Muscle of arm (tissue), 12 donors: ENCODE results near the gene CEP41. TPM values are rescaled to one million over a fixed set of nuclear protein-coding genes. Genes with fewer than 3 reads are reported as not detected.
"Not testable (repeated sequence)": the region's sequence is repeated elsewhere in the genome, so short reads cannot be mapped to it uniquely, and the experiment has no call there.

Source experiments
- DNase-seq: peaks from one replicate; pipeline ENCODE4 v3.0.0-alpha.2; 2013
- polyA plus RNA-seq, 12 donors: library from polyadenylated mRNA; unstranded; fragments of 120-200 nt; gene quantifications; one replicate each; pipeline ENCODE4 v1.2.1, GENCODE V29; 2013; ENCODE audit not compliant: insufficient read length in 12 of 12

CEP41 gene
- polyA plus RNA-seq, 12 donors: 20.4 to 234 (median 23.7) TPM

DNA sequence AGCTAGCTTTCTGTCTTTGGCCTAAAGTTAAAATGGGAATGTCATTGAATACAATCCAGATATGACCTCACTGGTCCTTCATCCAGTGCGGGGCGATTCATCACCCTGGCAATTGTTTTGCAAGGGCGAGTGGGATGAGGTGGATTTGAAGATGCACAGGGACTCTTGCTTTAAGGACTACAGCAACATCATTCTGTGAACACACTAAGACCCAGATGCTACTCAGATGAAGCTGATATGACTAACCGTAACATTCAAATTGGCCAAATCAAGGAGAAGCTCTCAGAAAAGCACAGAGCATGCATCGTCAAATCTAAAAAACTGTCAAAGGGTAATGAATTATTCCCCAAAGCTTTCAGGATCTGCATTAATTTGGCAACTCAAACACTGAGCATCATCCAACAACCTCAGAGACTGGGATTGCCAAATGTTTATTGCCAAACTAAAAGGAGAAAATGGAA, 47.7 kb downstream of the CEP41 start:
- DNase-seq: peak; percentile 77

DNA sequence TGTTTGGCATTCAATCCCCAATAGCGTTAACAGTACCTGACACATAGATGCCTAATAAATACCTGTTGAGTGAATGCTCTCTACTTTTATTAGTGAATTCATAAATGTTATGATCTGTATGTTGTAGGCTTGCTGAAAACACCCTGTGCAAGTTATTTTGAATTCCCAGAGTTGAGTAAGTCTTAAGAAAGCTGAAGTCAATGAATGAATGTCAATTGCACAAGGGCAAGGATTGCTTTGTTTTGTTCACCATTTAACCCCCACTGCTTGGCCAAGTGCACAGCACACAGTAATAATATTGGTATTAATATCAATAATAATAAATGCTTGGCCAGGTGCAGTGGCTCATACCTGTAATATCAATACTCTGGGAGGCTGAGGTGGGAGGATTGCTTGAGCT, 50.3 kb downstream of the CEP41 start:
- no peak for DNase-seq

DNA sequence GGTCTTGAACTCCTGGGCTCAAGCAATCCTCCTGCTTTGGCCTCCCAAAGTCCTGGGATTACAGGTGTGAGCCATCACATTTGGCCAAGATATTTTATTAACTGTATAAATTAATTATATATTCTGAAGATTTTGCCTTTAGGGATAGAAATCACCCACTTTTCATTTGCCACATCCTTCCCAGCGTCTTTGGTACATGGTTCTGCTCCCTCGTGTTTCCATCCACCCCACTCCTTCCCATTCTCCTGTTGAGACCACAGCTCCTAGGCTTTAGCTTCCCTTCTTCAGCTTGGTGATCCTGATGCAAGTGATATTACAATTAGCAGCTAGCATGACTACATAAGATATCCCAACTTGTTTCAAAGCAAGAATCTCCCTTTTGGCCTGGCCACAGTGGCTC, 52.1 kb downstream of the CEP41 start:
- DNase-seq: no peak

DNA sequence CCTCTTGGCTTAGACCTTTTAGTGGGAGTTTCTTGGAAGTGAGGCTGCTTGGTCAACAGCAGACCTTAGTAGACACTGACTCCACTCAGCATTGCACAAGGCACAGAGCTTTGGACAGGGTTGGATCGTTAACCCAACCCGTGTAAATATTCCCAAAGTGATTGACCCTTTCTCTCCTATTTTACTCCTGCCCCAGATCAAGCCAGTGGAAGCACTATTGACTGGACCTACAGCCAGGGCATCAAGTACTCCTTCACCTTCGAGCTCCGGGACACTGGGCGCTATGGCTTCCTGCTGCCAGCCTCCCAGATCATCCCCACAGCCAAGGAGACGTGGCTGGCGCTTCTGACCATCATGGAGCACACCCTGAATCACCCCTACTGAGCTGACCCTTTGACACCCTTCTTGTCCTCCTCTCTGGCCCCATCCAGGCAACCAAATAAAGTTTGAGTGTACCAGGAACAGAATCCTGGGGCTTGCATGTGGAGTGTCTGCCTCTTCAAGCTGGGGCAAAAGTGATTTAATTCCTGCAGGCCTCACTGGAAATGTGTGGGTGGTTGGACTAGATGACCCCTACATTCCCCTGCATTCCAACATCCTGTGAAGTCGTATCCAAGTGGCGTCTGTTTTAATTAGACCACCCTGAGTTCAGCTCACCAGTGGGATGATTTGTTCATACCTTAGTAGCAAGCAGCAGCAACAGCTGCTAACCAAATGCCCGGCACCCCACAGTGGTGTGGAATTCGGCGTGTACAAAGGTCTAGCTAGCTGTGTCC, 53.0 kb downstream of the CEP41 start:
- DNase-seq: no peak

DNA sequence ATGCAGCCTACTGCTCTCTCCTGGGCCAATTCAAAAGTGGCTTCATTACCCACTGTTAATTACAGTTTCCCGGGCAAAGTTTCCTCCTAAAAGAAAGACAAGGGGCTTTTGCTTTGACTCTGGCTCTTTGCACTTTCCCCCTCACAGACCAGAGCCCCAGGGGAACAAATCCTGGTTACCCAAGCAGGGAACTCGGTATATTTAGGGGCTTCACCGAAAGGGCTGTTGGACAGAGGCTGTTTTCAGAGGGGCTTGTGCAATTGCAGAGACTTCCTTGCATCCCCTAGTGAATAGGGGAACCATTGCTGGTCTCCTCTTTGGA, 53.5 kb downstream of the CEP41 start:
- no peak for DNase-seq

DNA sequence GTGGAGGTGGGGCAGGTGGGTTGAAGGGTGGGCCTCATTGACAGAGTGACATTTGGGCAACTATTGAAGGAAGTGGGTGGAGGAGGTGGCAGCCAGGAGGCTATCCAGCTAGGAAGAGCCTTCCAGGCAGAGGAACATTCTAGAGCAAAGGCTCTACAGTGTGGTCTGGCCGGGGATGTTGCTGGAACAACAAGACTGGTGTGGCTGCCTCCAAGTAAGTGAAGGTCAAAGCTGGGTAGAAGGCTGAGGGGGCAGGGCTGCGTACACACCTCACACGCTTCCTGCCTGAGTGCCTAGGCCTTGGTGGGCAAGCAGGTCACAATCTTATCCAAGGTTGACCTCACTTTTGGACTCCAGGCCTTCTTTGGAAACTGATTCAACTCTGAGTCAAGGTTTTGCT, 53.9 kb downstream of the CEP41 start:
- no peak for DNase-seq

DNA sequence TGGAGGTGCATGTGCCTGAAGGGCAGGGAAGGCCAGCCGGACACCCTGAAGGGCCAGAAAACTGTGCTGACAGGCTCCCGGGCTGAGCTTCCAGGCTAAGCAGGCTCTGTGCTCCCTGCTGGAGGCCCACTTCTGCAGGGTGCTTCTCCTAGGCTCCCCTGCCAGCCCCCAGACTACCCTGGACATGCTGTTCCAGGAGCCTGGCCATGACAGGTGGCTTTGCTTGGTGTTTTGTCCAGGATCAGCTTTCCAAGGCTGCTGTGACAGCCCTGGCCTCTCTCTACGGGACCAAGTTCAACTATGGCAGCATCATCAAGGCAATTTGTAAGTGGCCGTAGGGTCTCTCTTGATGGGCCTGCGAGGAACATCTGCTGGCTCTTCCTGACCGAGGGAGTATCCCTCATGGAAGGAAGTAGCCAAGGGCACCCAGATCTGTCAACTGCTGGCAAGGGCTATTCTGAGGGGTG, 55.2 kb downstream of the CEP41 start:
- no peak for DNase-seq

DNA sequence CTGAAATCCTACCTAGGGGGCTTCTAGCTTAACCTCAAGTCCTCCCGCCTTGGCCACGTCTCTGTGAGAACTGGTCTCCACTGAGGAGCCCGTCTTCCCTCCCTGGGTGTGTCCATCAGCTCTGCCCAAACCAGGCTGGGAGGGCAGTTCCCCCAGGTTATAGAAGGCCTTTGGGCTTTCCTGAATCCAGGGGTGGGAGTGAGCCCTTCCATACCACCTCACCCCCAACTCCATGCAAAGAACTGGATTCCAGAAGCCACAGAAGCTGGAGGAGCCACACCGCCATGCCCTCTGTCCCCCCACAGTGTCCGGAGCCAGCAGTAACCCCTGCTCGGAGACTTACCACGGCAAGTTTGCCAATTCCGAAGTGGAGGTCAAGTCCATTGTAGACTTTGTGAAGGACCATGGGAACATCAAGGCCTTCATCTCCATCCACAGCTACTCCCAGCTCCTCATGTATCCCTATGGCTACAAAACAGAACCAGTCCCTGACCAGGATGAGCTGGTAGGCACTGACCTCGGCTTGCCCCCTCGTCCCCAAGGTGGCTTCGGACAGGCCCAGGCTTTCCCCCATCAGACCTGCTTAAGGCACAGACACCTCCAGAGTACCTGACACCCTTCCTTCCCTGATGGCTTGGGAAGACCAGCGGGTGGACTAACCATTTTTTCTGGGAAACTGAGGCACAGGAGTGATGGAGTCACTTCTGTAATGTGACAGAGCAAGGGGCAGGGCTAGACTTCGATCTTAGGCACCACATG, 55.8 kb downstream of the CEP41 start:
- DNase-seq: no peak

DNA sequence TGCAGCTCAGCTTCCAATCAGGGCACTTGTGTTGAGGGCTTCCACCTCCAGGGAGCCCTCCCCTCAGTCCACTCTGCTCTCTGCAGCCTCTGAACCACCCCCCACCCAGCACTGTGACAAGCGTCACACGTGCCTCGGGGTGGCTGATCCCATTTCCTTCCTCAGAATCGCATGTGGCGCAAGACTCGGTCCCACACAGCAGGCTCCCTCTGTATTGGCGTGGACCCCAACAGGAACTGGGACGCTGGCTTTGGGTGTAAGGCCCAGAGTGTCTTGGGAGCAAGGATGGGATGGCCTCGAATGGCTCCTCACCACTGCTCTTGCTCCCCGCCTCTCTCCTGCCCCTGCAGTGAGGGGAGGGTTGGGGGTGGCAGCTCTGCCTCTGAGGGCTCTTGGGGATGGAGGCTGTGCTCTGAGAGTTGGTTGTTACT, 56.4 kb downstream of the CEP41 start:
- no peak for DNase-seq

DNA sequence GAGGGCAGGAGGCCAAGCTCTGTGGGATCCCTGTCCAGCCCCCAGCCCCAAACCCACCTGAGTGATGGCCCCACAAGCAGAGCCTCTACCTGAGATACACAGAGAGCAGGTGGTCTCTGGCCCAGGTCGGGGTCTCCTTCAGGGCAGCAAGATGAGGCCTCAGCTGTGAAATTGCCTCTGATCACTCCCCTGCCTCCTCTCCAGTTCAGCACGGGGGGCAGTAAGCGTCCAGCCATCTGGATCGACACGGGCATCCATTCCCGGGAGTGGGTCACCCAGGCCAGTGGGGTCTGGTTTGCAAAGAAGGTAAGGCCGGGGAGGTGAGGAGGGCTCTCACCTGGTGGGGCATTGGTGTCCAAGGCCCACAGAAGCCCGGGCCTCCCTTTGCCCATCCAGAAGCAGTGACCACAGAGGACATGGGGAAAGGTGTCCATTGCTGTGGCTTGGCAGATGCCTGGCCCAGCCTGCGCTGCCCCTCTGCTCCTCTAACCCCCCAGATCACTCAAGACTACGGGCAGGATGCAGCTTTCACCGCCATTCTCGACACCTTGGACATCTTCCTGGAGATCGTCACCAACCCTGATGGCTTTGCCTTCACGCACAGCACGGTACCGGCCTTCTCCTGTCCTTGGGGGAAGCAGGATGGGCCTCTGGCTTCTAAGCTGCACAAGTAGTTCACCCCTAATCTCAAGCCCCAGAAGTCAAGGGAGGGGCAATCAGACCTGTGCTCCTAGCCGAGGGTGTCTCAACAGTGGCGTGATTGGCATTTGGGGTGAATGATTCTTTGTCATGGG, 57.4 kb downstream of the CEP41 start:
- no peak for DNase-seq

DNA sequence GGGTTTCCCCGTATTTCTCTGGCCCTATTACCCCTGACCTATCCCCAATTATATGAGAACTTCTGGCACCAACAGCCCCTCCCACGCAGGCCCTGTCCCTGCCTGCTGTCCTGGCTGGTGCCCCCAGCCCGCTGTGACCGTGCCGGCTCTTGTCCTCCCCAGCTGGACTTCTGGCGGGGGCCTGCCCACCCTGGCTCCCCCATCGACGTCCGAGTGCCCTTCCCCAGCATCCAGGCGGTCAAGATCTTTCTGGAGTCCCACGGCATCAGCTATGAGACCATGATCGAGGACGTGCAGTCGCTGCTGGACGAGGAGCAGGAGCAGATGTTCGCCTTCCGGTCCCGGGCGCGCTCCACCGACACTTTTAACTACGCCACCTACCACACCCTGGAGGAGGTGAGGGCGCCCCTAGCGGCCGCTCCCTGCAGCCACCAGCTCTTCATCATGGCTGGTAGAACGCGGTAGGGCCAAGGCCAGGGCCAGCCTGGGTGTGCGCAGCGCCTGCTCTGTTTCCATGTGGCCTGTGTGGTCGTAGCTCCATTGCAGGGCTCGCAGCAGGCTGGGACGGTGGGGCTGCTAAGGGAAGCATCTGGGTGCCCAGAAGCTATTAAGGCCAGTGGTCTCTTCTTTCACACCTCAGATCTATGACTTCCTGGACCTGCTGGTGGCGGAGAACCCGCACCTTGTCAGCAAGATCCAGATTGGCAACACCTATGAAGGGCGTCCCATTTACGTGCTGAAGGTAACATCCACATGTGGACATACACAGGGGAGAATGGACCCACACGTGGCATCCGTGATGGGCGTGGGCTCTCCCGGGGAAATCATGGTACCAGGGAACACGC, 59.1 kb downstream of the CEP41 start:
- DNase-seq: no peak

DNA sequence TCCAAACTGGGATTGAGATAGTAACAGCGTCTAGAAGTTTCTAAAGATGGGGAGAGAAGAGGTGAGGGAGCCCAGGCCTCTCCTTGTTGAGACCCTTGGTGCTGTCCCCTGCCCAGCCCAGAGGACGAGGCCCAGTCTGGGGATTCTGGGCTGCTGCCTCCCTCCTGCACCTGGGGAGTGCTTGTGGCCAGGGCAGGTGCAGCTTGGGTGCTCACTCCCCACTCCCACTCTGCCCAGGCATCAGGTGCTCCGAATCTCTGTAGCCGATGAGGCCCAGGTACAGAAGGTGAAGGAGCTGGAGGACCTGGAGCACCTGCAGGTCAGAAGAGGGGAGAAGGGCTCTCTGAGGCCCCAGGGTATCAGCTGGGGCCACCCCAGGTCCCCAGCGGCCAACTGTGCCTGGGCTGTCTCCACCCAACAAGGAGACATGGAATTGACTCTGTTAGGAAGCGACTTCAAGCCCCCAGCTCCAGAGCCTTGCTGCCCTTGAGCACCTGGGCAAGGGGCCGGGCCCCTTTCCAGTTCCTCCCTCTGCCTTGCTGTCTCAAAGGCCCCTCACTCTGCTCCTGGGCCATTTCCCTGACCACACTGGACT, 59.9 kb downstream of the CEP41 start:
- no peak for DNase-seq

DNA sequence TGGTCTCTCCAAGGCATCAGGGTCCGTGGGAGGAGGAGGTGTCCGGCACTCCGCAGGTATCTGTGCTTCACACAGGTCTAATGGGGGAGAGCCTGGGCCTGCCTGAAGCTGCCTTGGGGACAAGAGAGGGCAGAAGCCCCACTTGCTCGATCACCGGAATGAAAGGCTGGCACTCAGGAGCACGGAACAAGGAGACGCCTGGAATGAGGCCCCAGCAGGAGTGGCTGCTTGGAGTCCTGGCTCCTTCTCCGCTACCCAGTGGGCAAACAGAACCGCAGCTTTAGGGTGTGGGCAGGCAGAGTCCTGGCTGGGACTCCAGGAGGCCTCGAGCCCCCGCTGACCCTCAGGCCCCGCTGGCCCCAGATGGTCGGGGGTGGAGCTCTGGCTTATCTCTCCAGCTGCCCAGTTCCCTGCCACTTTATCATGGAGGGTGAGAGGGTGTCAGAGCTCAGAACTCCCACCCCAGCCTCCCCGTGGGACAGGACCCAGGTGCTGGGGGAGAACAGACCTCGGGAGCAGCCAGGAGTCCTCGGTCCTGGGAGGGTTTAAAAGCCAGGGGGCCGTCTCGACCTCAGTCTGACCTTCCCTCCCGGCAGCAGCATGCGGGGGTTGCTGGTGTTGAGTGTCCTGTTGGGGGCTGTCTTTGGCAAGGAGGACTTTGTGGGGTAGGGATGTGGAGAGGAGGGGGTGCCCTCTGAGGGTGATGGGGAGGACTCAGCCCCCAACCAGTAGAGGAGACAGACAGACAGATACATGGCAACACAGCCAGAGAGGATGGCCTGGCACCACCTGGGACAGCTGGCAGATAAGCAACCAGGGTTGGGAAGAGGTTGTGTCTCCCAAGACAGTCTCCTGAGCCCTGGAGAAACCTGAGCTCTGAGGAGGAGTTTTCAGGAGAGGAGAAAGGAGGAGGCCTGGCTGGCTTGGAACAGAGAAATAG, 60.6 kb downstream of the CEP41 start, which contains the start of gene CPA1:
CPA1 (plus strand) TSS at position 574 of the 940 bp plus-strand sequence; CDS start at position 601, 27 bp downstream.
- DNase-seq: no peak

DNA sequence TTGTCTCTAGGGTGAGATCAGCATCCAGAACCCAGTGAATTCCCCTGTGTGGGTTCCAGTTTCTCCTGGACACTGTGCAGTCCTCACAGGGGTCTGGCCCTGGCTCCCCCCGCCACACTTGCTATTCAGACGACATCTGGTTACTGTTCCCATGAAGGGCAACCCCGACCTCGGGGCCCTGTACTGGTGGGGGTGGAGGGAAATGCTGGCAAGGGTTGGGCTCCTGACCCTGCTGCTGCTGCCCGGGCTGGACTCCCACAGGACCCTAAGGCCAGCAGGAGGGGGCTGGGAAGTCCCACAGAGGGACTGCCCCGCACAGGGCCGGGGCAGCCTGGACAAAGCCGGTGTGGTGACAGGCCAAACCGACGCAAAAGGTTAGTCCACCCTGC, 61.3 kb downstream of the CEP41 start:
- no peak for DNase-seq

DNA sequence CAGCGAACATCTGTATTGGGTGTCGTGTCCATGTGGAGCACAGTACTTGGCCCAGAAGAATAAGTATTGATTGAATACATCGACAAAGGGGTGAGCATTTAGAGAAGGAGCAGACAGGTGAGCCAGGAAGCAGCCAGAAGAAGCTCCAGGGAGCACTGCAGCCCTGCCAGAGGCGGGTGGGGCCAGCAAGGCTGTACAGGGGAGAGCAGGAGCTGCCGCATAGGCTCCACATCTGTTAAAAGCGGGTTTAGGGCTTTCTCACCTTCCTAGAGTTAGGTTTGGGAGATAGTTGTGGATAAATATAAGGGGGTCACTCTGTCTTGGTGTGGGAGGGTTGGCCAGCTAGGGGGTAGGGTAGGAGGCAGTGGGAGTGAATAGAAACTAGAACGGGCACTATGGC, 61.8 kb downstream of the CEP41 start:
- no peak for DNase-seq

DNA sequence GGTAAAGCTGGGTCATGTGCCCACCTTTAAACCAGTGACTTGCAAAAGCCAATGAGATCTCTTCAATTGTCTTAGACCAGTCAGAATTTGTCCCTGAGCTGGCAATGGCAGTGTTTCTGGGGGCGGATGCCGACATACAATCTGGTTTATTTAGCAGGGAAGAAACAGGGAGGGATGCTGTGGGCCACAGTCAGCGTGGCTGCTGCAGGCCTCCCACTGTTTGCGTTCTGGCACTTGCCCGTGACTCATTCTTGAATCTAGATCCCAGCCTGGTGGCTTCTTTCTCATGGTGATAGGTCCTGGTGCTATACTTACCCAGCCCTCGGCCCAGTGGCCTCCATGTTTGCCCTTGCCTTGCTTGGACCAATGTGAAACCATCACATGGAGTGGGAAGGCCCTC, 63.6 kb downstream of the CEP41 start:
- no peak for DNase-seq

DNA sequence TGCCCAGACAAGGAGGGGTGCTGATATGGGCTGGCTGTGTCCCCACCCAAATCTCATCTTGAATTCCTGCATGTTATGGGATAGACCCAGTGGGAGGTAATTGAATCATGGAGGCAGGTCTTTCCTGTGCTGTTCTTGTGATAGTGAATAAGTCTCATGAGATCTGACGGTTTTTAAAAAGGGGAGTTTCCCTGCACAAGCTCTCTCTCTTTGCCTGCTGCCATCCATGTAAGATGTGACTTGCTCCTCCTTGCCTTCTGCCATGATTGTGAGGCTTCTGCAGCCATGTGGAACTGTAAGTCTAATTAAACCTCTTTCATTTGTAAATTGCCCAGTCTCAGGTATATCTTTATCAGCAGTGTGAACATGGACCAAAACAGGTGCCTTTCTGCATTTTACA, 64.4 kb downstream of the CEP41 start:
- not testable (repeated sequence) for DNase-seq

DNA sequence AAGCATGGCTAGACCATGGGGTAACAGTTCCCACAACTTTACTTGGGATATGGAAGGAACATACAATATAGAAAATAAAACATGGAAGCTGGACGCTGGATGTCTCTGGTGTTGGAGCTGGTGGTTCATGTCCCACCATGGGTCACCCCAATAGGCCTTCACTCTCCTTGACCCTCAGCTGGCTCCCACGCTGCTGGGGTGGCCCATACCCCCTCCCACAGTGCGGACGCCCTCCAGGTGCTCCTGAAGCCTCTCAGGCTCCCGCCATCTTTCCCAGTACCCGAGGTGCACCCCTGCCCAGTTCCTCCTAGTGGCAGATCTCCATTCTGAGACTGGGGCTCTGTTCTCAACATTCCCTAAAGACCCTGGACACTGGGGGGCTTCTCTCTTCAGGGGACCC, 66.3 kb downstream of the CEP41 start:
- no peak for DNase-seq

DNA sequence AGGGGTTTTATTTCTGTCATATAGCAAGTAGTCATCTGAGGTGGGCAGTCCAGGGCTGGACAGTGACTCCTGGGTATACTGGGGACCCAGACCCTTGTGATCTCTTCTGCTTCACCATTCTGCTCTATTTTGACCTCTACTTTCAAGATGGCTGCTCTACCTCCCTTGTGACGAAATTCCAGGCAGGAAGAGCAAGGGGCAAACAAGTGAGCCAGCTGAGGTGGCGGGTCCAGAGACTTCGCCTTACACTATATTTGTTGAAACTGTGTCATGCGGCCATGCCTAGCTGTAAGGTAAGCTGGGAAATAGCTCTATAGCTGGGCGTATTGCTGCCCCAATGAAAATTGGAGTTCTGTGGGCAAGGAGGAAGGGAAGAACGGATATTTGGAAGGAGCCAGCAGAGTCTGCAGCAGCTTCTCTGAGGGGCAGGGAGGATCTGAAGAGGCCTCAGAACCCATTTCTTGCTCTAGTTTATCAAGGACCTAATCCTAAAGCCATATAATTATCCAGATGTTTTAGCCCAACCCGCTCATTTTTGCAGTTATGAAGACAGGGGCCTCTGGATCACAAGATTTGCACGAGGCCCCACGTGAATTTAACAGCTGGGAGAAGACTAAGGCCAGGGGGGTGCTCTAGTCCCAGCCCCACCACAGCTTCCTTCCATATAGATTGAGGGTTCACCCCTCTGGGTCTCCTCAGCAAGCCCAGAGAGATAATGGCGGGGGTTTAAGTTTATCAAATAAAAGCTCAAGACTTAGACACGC, 68.2 kb downstream of the CEP41 start:
- DNase-seq: no peak
